ENCODE data around the gene REV1. TPM values are rescaled to one million over a fixed set of nuclear protein-coding genes. Genes with fewer than 3 reads are reported as not detected.

Gene REV1
- total and polyA plus RNA-seq, 2 of the 13 experiments (the other 11 are each of a cell fraction or from before 2014, with no cell fraction given), result 49.1 to 71.8 TPM

DNA sequence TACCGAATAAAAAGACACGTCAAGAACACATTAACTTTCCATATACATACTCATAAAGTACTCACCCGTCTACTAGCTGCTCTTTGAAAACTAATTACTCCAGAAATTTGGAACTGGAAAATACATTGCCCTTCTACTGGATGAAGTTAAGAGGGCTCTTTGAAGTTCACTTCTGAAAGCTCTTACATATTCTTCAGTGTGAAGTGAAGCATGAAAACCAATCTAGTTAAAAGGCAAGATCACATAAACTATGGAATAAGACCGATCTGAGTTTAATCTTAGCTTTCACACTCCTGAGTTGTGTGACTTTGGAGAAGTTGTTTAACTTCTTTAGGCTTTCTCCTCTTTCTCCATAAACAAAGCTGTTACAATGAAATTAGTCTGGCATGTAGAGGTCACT is 38.5 kb downstream of the REV1 start:
- DNase-seq (ENCODE audit: low spot score), result no peak
- H3K4me3 ChIP-seq (replicated peaks in 1 of 3; ENCODE audit: insufficient read depth in 1 of 3, low read depth in 2 of 3, low read length in 3 of 3), result no peak overlapping the region
- no peaks in the 10 kb centered on the region for H3K4me1 ChIP-seq (ENCODE audit: insufficient read depth, low read length)
- peaks cover 30% of the 10 kb centered on the region for H3K79me2 ChIP-seq (ENCODE audit: insufficient read depth, low read length)
- WGBS (ENCODE audit: low lambda C conversion rate), result 97% methylated on average over 4 of the region's 4 CpGs
- H3K36me3 ChIP-seq (replicated peaks in 1 of 2; ENCODE audit: control insufficient read depth in 1 of 2, insufficient read depth in 2 of 2, low read length in 2 of 2), result peaks cover 15 to 69% of the 10 kb centered on the region in 2 experiments
- H3K9ac ChIP-seq (ENCODE audit: insufficient read depth, low read depth, low read length), result no peak overlapping the region
- intact Hi-C loops (cut with micrococcal nuclease; ENCODE audit: unreplicated experiment), result no loop called here
- ATAC-seq, result no peak
- in situ Hi-C loops (cut with HindIII; ENCODE audit: extremely low pct_ligation_motif_present, low pct_unique_long_range_greater_than_20kb), result no loop called here
- H3K4me2 ChIP-seq (ENCODE audit: low read depth, low read length), result no peak overlapping the region
- POLR2A ChIA-PET, result no interaction called here
- BruUV-seq (replicated peaks), result no TSS peak
- no peak overlapping the region for H2AFZ ChIP-seq (ENCODE audit: low read length)
- H3K27me3 ChIP-seq (ENCODE audit: control insufficient read depth in 1 of 2, insufficient read depth in 2 of 2, low read length in 2 of 2), result no peaks in the 10 kb centered on the region; a peak in 1 of 5 replicates
- H3K9me3 ChIP-seq (ENCODE audit: low read length), result no peaks in the 10 kb centered on the region
- H4K20me1 ChIP-seq (ENCODE audit: insufficient read depth, low read length), result no peaks in the 10 kb centered on the region
- TF ChIP-seq NFIC (IDR thresholded peaks at IDR 0.05; ENCODE audit: low read length), result no peak
- CTCF ChIA-PET (ENCODE audit: low intra/inter-chr PET ratio, low total read pairs), result no interaction called here
- no peak overlapping the region for H3K27ac ChIP-seq (ENCODE audit: extremely low read length, insufficient read depth, low read length)
- no peak for FAIRE-seq

DNA sequence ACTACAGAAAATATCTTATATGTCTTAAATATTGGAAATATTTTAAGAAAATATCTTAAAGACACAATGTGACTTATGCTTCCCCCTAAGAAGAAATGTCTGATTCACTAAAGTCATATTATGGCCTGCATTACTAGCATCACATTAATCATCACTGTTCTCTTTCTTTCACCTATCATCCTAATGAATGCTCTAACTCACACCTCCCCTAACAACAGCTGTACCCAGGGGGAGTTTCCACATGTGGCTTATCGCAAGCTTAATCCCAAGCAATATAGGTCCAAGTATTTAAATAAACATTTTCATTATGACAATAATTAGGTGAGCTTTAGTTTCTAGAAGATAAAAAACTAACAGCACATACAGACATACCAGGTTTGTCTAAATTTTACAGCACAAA is 39.6 kb downstream of the REV1 start:
- H3K4me1 ChIP-seq (ENCODE audit: insufficient read depth, low read length), result no peaks in the 10 kb centered on the region
- H2AFZ ChIP-seq (ENCODE audit: low read length), result no peak overlapping the region
- BruUV-seq (replicated peaks), result no TSS peak
- no peak overlapping the region for H3K4me2 ChIP-seq (ENCODE audit: low read depth, low read length)
- peaks cover 17 to 63% of the 10 kb centered on the region in 2 experiments for H3K36me3 ChIP-seq (replicated peaks in 1 of 2; ENCODE audit: control insufficient read depth in 1 of 2, insufficient read depth in 2 of 2, low read length in 2 of 2)
- CTCF ChIA-PET (ENCODE audit: low intra/inter-chr PET ratio, low total read pairs), result no interaction called here
- no peak overlapping the region for H3K27ac ChIP-seq (ENCODE audit: extremely low read length, insufficient read depth, low read length)
- DNase-seq (ENCODE audit: low spot score) (no peak), FAIRE-seq (no peak), ATAC-seq (no peak)
- TF ChIP-seq SALL1 (CRISPR knock-in tag; IDR thresholded peaks at IDR 0.05) (no peak), TCF7L2 (IDR thresholded peaks at IDR 0.05; ENCODE audit: low read depth, low read length) (no peak), TEAD2 (CRISPR knock-in tag; IDR thresholded peaks at IDR 0.05) (no peak), SIX4 (CRISPR knock-in tag; IDR thresholded peaks at IDR 0.05) (no peak), ZNF740 (CRISPR knock-in tag; IDR thresholded peaks at IDR 0.05) (no peak), PAXIP1 (CRISPR knock-in tag; conservative IDR thresholded peaks at IDR 0.05) (no peak)
- POLR2A ChIA-PET, result no interaction called here
- no peaks in the 10 kb centered on the region for H4K20me1 ChIP-seq (ENCODE audit: insufficient read depth, low read length)
- no peak overlapping the region for H3K9ac ChIP-seq (ENCODE audit: insufficient read depth, low read depth, low read length)
- peaks cover 33% of the 10 kb centered on the region for H3K79me2 ChIP-seq (ENCODE audit: insufficient read depth, low read length)
- no peaks in the 10 kb centered on the region for H3K9me3 ChIP-seq (ENCODE audit: low read length)
- H3K4me3 ChIP-seq (replicated peaks in 1 of 3; ENCODE audit: insufficient read depth in 1 of 3, low read depth in 2 of 3, low read length in 3 of 3), result no peak overlapping the region
- intact Hi-C loops (cut with micrococcal nuclease; ENCODE audit: unreplicated experiment) (no loop called here), in situ Hi-C loops (cut with HindIII; ENCODE audit: extremely low pct_ligation_motif_present, low pct_unique_long_range_greater_than_20kb) (no loop called here)
- H3K27me3 ChIP-seq (ENCODE audit: control insufficient read depth in 1 of 2, insufficient read depth in 2 of 2, low read length in 2 of 2), result no peaks in the 10 kb centered on the region; a peak in 1 of 5 replicates
- WGBS (ENCODE audit: low lambda C conversion rate), result 96% methylated on average over 1 of the region's 1 CpG
